GM23338 (cell line): ENCODE data around the gene LONP1. TPM values are rescaled to one million over a fixed set of nuclear protein-coding genes. Genes with fewer than 3 reads are reported as not detected.

Experiments
- ATAC-seq: fragments of 200-7000 bp; cut with Tn5 transposase; 3 replicates; pipeline ENCODE4 v1.9.1; 2020
- DNase-seq: peaks from one replicate; pipeline ENCODE4 v3.0.0-alpha.2; 2015; ENCODE audit warnings: low spot score
- H2AFZ ChIP-seq: fragments of 200-600 bp; sonication (generic); 2 replicates; pipeline ENCODE4 v1.8.0; 2016; ENCODE audit warnings: antibody characterized with exemption, mild to moderate bottlenecking, moderate library complexity
- H3F3A ChIP-seq: fragments of 200-600 bp; sonication (generic); replicated peaks from 2 replicates; pipeline ENCODE4 v1.8.0; 2017; ENCODE audit warnings: antibody characterized with exemption, mixed run types, low read depth
- H3K27ac ChIP-seq: fragments of 200-600 bp; sonication (generic); 2 replicates; pipeline ENCODE4 v1.6.1; 2016; ENCODE audit warnings: low read depth
- H3K27me3 ChIP-seq: fragments of 200-600 bp; sonication (generic); 2 replicates; pipeline ENCODE4 v1.8.0; 2016; ENCODE audit warnings: mild to moderate bottlenecking, mixed run types, moderate library complexity; ENCODE audit not compliant: insufficient read depth
- H3K36me3 ChIP-seq: fragments of 200-600 bp; sonication (generic); 2 replicates; pipeline ENCODE4 v1.8.0; 2016; ENCODE audit warnings: mild to moderate bottlenecking; ENCODE audit not compliant: insufficient read depth
- H3K4me1 ChIP-seq: fragments of 200-600 bp; sonication (generic); 2 replicates; pipeline ENCODE4 v1.8.0; 2016; ENCODE audit warnings: mild to moderate bottlenecking, moderate library complexity; ENCODE audit not compliant: insufficient read depth
- H3K4me2 ChIP-seq: fragments of 200-600 bp; sonication (generic); 2 replicates; pipeline ENCODE4 v1.7.1; 2017; ENCODE audit warnings: mixed run types
- H3K4me3 ChIP-seq: fragments of 200-600 bp; sonication (generic); 2 replicates; pipeline ENCODE4 v1.6.1; 2016; ENCODE audit warnings: mixed run types
- H3K79me2 ChIP-seq: fragments of 200-600 bp; sonication (generic); replicated peaks from 2 replicates; pipeline ENCODE4 v1.8.0; 2017; ENCODE audit warnings: mild to moderate bottlenecking; ENCODE audit not compliant: insufficient read depth
- H3K9me2 ChIP-seq: fragments of 200-600 bp; sonication (generic); 2 replicates; pipeline ENCODE4 v1.8.0; 2017; ENCODE audit not compliant: insufficient read depth
- H4K20me1 ChIP-seq: fragments of 200-600 bp; sonication (generic); replicated peaks from 2 replicates; pipeline ENCODE4 v1.8.0; 2017; ENCODE audit warnings: mild to moderate bottlenecking; ENCODE audit not compliant: insufficient read depth
- H3K27ac Mint-ChIP-seq: 2 replicates; pipeline ENCODE4 v1.8.0; 2020; ENCODE audit warnings: inconsistent platforms, mild to moderate bottlenecking, moderate library complexity, mixed read lengths
- H3K27me3 Mint-ChIP-seq: 3 replicates; pipeline ENCODE4 v1.8.0; 2022; ENCODE audit warnings: low read depth, mild to moderate bottlenecking, moderate library complexity, mixed read lengths, inconsistent platforms; ENCODE audit not compliant: insufficient read depth, poor library complexity
- H3K36me3 Mint-ChIP-seq: 3 replicates; pipeline ENCODE4 v1.8.0; 2021; ENCODE audit warnings: low read depth, mild to moderate bottlenecking, inconsistent platforms, moderate library complexity, mixed read lengths
- H3K4me1 Mint-ChIP-seq: 3 replicates; pipeline ENCODE4 v1.8.0; 2020; ENCODE audit warnings: mild to moderate bottlenecking, inconsistent platforms, mixed read lengths
- H3K4me3 Mint-ChIP-seq: 3 replicates; pipeline ENCODE4 v1.8.0; 2021; ENCODE audit warnings: moderate library complexity, mild to moderate bottlenecking, inconsistent platforms, mixed read lengths
- H3K9me3 Mint-ChIP-seq: 3 replicates; pipeline ENCODE4 v1.8.0; 2020; ENCODE audit warnings: moderate library complexity, mild to moderate bottlenecking, inconsistent platforms, mixed read lengths
- CREB1 ChIP-seq: fragments of 250-450 bp; sonication (Bioruptor Pico); IDR thresholded peaks from 2 replicates; pipeline ENCODE4 v1.5.0; 2020; ENCODE audit warnings: low read depth, mild to moderate bottlenecking, moderate library complexity
- CTCF ChIP-seq, 2 experiments: fragments of 200-600 bp in 1 of 2; sonication (generic) in 1 of 2; conservative IDR thresholded peaks; 2 replicates each; pipeline versions ENCODE4 v1.5.1 to v1.6.1; 2016 to 2017; ENCODE audit warnings: antibody characterized with exemption in 2 of 2, low read depth in 2 of 2, mild to moderate bottlenecking in 2 of 2, moderate library complexity in 1 of 2
- ETS1 ChIP-seq: IDR thresholded peaks from 2 replicates; pipeline ENCODE4 v1.6.1; 2016; ENCODE audit warnings: antibody characterized with exemption
- EZH2 ChIP-seq: fragments of 200-600 bp; sonication (generic); IDR thresholded peaks from one replicate; pipeline ENCODE4 v1.8.0; 2017; ENCODE audit warnings: antibody characterized with exemption, mild to moderate bottlenecking, low read depth; ENCODE audit not compliant: unreplicated experiment
- EZH2phosphoT487 ChIP-seq: fragments of 200-600 bp; sonication (generic); IDR thresholded peaks from one replicate; pipeline ENCODE4 v1.8.1; 2018; ENCODE audit warnings: antibody characterized with exemption; ENCODE audit not compliant: unreplicated experiment
- JUNB ChIP-seq: IDR thresholded peaks from one replicate; pipeline ENCODE4 v1.6.1; 2016; ENCODE audit warnings: antibody characterized with exemption; ENCODE audit not compliant: unreplicated experiment
- NANOG ChIP-seq: IDR thresholded peaks from 2 replicates; pipeline ENCODE4 v1.6.1; 2016; ENCODE audit warnings: antibody characterized with exemption, borderline replicate concordance
- POLR2AphosphoS5 ChIP-seq: IDR thresholded peaks from 2 replicates; pipeline ENCODE4 v1.6.1; 2016; ENCODE audit warnings: antibody characterized with exemption, low read depth
- REST ChIP-seq: IDR thresholded peaks from one replicate; pipeline ENCODE4 v1.6.1; 2018; ENCODE audit warnings: antibody characterized with exemption; ENCODE audit not compliant: unreplicated experiment
- STAT1 ChIP-seq: IDR thresholded peaks from one replicate; pipeline ENCODE4 v1.6.1; 2016; ENCODE audit warnings: antibody characterized with exemption; ENCODE audit not compliant: unreplicated experiment
- ZNF114 ChIP-seq: fragments of 250-450 bp; sonication (Bioruptor Pico); IDR thresholded peaks from 2 replicates; pipeline ENCODE4 v1.5.0; 2020; ENCODE audit warnings: mild to moderate bottlenecking, moderate library complexity
- ZNF331 ChIP-seq: fragments of 250-450 bp; sonication (Bioruptor Pico); IDR thresholded peaks from 2 replicates; pipeline ENCODE4 v1.5.0; 2020; ENCODE audit warnings: low read depth, mild to moderate bottlenecking, moderate library complexity
- ZNF462 ChIP-seq: fragments of 250-450 bp; sonication (Bioruptor Pico); IDR thresholded peaks from 2 replicates; pipeline ENCODE4 v1.5.0; 2020; ENCODE audit warnings: mild to moderate bottlenecking, moderate library complexity
- polyA plus RNA-seq: library from polyadenylated mRNA; unstranded; fragments of >200 nt; fragmentation: Nextera tagmentation; extraction: Ambion mirVana; gene quantifications from 2 replicates; pipeline ENCODE4 v1.2.1, GENCODE V29; 2016
- total RNA-seq: library from RNA; depleted of rRNA; stranded (reverse); fragments of >200 nt; shearing (Covaris generic); gene quantifications from 2 replicates; pipeline ENCODE4 v1.2.3, GENCODE V29; 2014

The LONP1 gene
- total and polyA plus RNA-seq, 2 experiments from 2014 or later: 68.6 to 137 TPM

GRCh38 chr19:5678071-5678718 lies 41.8 kb downstream of the LONP1 start:
- H3K4me2 ChIP-seq: no peak overlapping the region
- peaks cover 7% of the 10 kb centered on the region for H3K9me2 ChIP-seq
- no peak overlapping the region for H3K4me3 ChIP-seq
- ATAC-seq: no peak
- peaks cover 34% of the 10 kb centered on the region for H3K27me3 Mint-ChIP-seq
- H3K27me3 ChIP-seq: no peaks in the 10 kb centered on the region
- no peak overlapping the region for H3K27ac Mint-ChIP-seq
- H3K36me3 Mint-ChIP-seq: peaks cover 5% of the 10 kb centered on the region
- 0 out of 2 replicates have a peak, but pooled peaks cover 4% of the 10 kb centered on the region for H3F3A ChIP-seq
- H3K27ac ChIP-seq: no peak overlapping the region
- H4K20me1 ChIP-seq: no peaks in the 10 kb centered on the region; the same call in none of the 2 replicates
- DNase-seq: no peak
- no peaks in the 10 kb centered on the region; the same call in 1 of the 2 replicates for H3K4me1 ChIP-seq
- peaks cover 17% of the 10 kb centered on the region for H3K4me1 Mint-ChIP-seq
- H2AFZ ChIP-seq: no peak overlapping the region
- H3K9me3 Mint-ChIP-seq: no peaks in the 10 kb centered on the region
- no peaks in the 10 kb centered on the region for H3K79me2 ChIP-seq
- no peaks in the 10 kb centered on the region for H3K36me3 ChIP-seq
- H3K4me3 Mint-ChIP-seq: no peak overlapping the region
- no peak for TF ChIP-seq ZNF114 (CRISPR knock-in tag)
- no peak for TF ChIP-seq REST
- no peak for TF ChIP-seq NANOG
- TF ChIP-seq ETS1: no peak
- no peak for TF ChIP-seq CREB1
- TF ChIP-seq STAT1: no peak
- no peak for TF ChIP-seq EZH2
- no peak for TF ChIP-seq POLR2AphosphoS5
- TF ChIP-seq JUNB: no peak
- no peak for TF ChIP-seq CTCF (conservative IDR thresholded peaks at IDR 0.05; ENCODE audit: low read depth in 2 of 2)
- TF ChIP-seq ZNF331 (CRISPR knock-in tag): no peak
- TF ChIP-seq ZNF462 (CRISPR knock-in tag): no peak
- no peak for TF ChIP-seq EZH2phosphoT487
